Medulla oblongata (tissue), 1 donor: ENCODE results near the gene CORO6.

Experiments
- DNase-seq: peaks from one replicate; pipeline ENCODE4 v3.0.0-alpha.2; 2015; ENCODE audit errors: extremely low spot score

Gene CORO6

GRCh38 chr17:29633886-29634285 is 11.2 kb upstream of the CORO6 start:
- DNase-seq = no peak

GRCh38 chr17:29630630-29631193 is 8.0 kb upstream of the CORO6 start:
- no peak for DNase-seq

- DNase-seq = no peak
Measured at GRCh38 chr17:29629839-29630238, 7.1 kb upstream of the CORO6 start.

- DNase-seq = no peak
Measured at GRCh38 chr17:29628644-29629043, 5.9 kb upstream of the CORO6 start.

GRCh38 chr17:29627951-29628350 is 5.2 kb upstream of the CORO6 start:
- DNase-seq = no peak

- DNase-seq = peak; percentile 73
Measured at GRCh38 chr17:29625037-29625750, 2.5 kb upstream of the CORO6 start.

GRCh38 chr17:29624586-29624985 is 1.9 kb upstream of the CORO6 start:
- DNase-seq = no peak

GRCh38 chr17:29623283-29623647 is 553 bp upstream of the CORO6 start:
- peak; percentile 1 for DNase-seq

GRCh38 chr17:29621751-29622194 is 939 bp downstream of the CORO6 start:
- no peak for DNase-seq

GRCh38 chr17:29620779-29621500 is 1.8 kb downstream of the CORO6 start:
- no peak for DNase-seq

GRCh38 chr17:29620271-29620670 is 2.4 kb downstream of the CORO6 start:
- DNase-seq = no peak

GRCh38 chr17:29619251-29619650 is 3.5 kb downstream of the CORO6 start:
- DNase-seq = no peak

- DNase-seq = no peak
Measured at GRCh38 chr17:29618272-29619065, 4.2 kb downstream of the CORO6 start.

GRCh38 chr17:29617481-29618271 is 5.0 kb downstream of the CORO6 start:
- peak; percentile 87 for DNase-seq

GRCh38 chr17:29617125-29617480 is 5.6 kb downstream of the CORO6 start:
- peak; percentile 81 for DNase-seq

GRCh38 chr17:29616300-29617048 is 6.2 kb downstream of the CORO6 start:
- DNase-seq = no peak

- peak; percentile 97 for DNase-seq
Measured at GRCh38 chr17:29615492-29616299, 7.0 kb downstream of the CORO6 start.

- DNase-seq = no peak
Measured at GRCh38 chr17:29615048-29615385, 7.7 kb downstream of the CORO6 start.

- DNase-seq = peak; percentile 80
Measured at GRCh38 chr17:29614349-29615047, 8.2 kb downstream of the CORO6 start.
